Daoy (cell line): ENCODE measurements around the gene SERPINB1. TPM values are rescaled to one million over a fixed set of nuclear protein-coding genes. Genes with fewer than 3 reads are reported as not detected.

Experiments
- DNase-seq: peaks from one replicate; pipeline ENCODE4 v3.0.0-alpha.2; 2015; ENCODE audit warnings: low read depth
- total RNA-seq: library from RNA; depleted of rRNA; stranded (reverse); fragments of >200 nt; shearing (Covaris generic); gene quantifications from 2 replicates; pipeline ENCODE4 v1.2.3, GENCODE V29; 2014

SERPINB1 gene
- total RNA-seq, 1 experiment from 2014 or later, result 3.7 TPM

DNA sequence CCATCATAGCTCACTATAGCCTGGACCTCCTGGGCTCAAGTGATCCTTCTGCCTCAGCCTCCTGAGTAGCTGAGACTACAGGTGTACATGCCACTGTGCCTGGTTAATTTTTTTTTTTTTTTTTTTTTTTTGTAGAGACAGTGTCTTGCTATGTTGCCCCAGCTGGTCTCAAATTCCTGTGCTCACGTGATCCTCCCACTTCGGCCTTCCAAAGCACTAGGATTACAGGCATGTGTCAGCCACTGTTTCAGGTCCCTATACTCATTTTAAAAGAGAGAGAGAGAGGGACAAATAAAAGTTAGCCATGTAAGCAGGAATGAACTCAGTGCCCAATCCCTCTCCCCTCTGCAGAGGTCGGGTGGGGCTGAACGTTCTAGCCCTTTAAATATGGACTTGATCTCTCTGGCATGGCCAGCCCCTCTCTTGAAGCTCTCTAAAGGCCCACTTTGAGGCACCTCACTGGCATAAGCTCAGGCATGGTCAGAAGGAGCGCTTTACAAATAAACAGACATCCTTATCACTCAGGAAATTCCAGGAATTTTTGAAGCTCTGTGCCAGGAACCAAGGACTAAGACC is 9.0 kb upstream of the SERPINB1 start:
- peak; percentile 63 for DNase-seq

GRCh38 chr6:2848851-2849250 is 7.2 kb upstream of the SERPINB1 start:
- no peak for DNase-seq

DNA sequence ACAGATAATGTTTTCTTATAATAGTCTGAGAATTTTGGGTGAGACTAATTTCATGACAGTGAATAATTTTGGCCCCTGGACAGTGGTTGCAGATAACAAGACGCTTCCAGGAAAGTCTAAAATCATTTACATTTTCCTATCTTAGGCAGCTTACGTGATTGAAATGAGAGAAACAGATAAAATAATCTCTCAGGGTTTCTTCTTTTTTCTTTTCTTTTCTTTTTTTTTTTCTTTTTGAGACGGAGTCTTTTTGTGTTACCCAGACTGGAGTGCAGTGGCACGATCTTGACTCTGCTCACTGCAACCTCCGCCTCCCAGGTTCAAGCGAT is 4.2 kb upstream of the SERPINB1 start:
- no peak for DNase-seq

DNA sequence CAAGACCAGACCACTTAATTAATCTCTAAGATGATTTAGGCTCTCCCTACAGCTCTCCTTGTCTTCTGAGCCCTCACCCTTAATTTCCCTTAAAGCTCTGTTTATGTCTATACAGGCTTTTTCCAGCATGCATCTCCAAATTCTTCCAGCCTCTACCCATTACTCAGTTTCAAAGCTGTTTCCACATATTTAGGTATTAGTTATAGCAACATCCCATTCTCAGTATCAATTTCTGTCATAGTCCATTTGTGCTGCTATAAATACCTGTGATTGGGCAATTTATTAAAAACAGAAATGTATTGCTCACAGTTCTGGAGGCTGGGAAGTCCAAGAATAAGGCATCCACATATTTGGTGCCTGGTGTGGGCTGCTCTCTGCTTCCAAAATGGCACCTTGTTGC is 2.3 kb upstream of the SERPINB1 start:
- DNase-seq, result no peak

GRCh38 chr6:2843138-2843740 is 1.6 kb upstream of the SERPINB1 start:
- DNase-seq, result no peak

GRCh38 chr6:2842139-2842552 is 483 bp upstream of the SERPINB1 start:
- no peak for DNase-seq

DNA sequence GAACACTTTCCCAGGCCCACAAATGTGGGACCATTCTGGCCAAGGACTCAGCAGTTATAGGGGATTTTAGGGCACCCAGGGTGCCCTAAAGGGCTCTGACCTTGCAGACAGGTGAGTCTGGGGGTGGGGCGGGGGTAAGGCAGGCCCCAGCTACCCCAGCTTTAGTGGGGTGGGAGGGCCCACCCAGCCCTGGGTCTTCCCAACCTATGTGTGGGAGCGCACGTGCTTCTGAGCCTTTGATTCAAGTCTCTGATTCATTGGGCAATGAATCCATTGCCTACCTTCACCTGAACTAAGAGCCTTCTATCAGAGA is 958 bp downstream of the SERPINB1 start:
- DNase-seq, result no peak

DNA sequence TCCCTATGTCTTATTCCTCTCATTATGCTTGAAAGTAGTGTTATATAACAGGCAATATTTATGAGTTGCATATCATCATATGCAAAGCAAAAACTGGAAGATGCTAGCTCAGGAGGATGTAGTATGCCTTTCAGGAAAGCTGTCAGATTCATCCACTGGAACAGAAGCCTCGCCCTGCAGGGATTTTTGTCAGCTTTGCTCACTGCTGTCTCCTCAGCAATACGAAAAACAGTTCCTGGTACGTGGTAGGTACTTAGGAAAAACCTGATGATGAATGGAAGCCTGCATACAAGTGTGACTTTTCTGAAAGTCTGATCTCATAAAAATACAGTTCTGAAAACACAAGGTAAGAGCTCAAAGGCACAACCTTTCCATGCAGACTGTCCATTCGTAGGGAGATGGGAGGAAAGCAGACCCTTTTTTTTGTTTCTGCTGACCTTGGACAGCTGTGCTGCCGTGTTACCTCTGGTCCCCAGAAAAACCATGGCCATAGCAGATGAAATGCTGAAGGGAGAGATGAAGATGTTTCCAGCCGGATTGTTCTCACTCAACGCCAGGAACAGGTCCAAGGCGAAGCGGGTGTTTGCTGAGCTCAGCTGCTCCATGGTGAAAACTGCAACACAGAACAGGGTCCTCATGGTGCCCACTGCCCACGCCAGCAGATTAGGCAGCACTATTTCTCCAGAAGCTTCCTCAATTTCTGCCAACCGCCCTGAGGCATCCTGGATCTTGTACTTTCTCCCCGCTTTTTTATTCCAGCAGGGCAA is 1.5 kb downstream of the SERPINB1 start:
- no peak for DNase-seq

DNA sequence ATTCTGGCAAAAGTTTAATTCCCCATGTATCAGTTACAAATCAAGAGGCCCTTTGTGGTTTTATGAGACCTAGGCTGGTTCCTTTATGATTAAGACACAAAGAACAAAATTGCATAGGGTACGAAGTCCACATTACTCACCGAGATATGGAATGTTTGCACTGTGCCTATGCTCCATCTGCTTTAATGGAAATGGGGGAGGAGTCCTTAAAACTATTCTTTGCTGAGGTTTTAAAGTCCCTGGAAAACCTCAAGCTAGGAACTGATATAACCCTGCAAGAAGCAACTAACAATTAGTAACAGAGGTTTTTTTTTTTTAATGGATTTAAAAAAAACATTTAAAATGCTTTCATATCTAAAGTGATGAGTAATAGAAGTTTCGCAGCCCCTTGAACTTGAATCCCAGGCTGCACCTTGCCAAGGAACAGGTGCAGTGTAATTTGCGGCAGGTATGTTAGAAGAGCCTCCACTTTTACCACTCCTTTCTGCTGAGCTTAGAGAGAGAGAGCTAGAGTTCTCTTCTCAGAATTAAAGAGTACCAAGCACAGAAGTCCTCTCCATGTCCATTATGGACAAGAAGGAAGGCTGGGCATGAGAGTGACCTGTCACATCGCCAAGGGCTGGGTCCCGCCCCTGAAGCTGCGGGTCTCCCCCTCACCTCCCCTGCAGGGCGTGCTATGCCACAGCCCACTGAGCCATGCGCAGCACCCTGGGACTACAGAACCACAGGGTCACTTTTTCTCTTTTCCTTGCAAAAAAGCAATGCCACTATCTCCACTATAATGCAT is 2.3 kb downstream of the SERPINB1 start:
- peak; percentile 65 for DNase-seq

GRCh38 chr6:2838251-2838650 is 3.4 kb downstream of the SERPINB1 start:
- no peak for DNase-seq

DNA sequence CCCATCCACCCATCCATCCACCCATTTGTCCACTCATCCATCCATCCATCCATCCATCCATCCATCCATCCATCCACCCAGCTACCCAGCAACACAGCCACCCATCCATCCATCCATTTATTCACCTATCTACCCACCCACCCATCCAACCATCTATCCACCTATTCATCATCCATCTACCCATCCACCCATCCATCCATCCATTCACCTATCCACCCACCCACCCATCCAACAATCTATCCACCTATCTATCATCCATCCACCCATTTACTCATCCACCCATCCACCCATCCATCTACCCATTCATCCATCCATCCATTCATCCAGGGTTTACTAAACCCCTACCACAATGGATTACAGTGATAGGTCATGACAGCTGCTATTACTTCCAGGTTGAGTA is 7.4 kb downstream of the SERPINB1 start:
- DNase-seq, result no peak

DNA sequence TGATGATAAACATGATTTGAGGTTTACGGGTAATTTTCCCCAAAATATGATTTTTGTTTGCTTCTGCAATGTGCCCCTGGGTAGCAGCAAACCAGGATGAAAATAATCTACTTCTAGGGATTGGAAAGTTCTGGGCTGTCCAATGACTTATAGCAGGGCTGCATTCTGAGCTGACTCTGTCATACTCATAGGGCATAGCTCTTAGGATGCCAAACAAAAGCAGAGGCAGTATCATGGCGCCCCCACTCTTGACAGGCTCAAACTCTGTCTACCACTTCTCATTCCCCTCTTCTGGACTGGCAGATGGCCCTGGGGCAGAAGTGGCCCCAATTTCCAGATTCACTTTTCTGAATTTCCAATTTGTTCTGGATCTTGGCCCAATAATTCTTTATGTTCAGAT is 10.3 kb downstream of the SERPINB1 start:
- no peak for DNase-seq

GRCh38 chr6:2830183-2830582 is 11.5 kb downstream of the SERPINB1 start:
- no peak for DNase-seq

DNA sequence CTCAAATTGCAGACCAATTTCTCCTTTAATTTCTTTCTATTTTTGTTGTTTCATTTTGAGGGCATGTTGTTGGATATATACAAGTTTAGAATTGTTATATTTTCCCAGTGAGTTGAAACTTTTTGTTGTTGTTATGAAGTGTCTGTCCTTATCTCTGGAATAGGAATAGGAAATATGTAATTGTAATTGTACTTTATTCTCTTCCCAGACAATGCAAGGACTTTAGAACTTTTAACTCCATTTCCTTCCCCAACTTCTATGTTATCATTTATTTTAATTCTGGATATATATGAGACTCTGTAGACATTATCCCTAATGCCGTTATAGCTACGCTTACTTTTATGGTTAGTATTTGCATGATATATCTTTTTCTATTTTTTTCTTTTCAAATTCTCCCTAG is 12.4 kb downstream of the SERPINB1 start:
- no peak for DNase-seq

DNA sequence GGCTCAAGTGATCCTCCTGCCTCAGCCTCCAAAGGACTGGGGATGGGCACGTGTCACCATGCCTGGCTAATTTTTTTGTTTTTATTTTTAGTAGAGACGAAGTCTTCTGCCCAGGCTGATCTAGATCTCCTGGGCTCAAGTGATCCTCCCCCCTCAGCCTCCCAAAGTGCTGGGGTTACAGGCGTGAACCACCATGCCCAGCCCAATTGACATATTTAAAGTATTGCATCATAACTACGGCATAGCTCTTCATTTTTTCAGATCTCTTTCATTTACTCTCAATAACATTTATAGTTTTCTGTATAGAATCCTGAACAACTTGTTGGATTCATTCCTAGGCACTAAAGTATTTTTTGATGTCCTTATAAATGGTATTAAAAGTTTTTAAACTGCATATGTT is 13.0 kb downstream of the SERPINB1 start:
- no peak for DNase-seq

DNA sequence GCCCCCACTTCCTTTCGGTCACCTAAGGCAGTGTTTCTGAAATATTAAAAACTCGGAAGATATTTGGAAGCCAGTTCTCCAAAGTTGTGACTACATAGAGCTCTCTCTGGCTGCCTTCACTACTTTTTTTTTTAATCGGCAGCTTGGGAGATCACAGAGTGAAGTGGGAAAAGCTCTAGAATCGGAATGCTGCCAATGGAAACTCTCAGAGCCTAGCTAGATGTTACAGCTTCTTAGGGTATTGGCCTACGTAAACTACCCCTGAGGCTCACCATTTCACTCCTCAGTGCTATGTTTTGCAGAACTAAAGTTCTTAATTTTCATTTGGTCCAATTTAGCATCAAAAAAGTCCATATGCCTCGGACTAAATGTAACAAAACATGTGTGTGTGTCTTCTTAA is 14.5 kb downstream of the SERPINB1 start:
- no peak for DNase-seq

DNA sequence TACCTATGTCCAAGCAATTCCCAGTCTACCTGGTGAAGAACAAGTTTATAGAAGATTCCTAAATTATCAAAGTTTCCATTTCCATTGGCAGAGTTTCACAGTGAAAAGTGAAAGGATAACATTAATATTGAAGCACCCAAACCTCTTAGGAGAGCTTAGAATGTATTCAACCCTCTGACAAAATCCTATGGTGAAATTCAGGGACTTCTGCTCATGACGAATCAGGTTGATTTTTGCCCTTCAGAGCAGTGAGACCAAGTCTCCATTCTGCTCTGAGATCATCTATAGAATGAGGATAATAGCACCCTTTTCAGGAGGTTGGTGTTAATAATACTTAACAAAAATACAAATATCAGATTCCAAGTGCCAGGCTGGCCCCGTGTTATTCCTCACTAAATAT is 15.5 kb downstream of the SERPINB1 start:
- DNase-seq, result no peak

- no peak for DNase-seq
Measured at GRCh38 chr6:2823104-2823850, 18.4 kb downstream of the SERPINB1 start.

DNA sequence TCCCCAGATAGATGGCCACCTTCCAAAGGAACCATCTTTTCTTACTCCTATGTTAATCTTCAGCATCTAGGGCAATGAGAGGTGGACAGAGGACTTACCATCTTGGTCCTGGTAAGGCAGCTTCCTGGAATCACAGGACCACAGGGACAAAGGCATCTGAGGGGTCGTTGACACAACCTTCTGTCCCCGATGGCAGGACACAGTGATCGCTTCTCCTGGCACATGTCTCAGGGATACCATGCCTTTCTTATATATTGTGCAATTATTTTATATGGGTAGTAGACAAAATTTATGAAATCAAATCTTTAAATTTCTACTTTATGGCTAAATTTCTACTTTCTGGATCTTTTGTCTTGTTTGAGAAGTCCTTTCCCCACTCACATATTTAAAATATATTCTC is 20.1 kb downstream of the SERPINB1 start:
- DNase-seq, result no peak

- DNase-seq, result no peak
Measured at GRCh38 chr6:2820415-2820814, 21.2 kb downstream of the SERPINB1 start.

DNA sequence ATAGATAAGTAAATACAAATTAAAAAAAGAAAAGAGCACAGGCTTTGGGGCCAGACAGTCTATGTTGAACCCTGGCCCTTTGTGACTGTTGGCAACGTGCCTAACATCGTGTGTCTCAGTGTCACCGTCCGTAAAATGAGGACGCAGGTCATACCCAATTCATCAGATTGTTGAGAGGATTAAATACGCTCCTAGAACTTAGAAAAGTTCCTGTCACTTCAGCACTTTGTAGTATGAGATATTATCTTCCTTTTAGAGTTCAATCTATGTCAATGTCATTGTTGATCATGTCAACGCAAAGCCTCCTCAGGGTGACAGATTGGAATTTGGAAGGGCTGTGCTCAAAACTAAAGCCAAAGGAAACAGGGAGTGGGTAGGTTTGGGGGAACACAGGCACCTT is 21.7 kb downstream of the SERPINB1 start:
- DNase-seq, result no peak

GRCh38 chr6:2819115-2819514 is 22.5 kb downstream of the SERPINB1 start:
- DNase-seq, result no peak
